HG03439 (cell line): Measurements from ENCODE around the gene ADCY9.
"Not testable (repeated sequence)": the region's sequence is repeated elsewhere in the genome, so short reads cannot be mapped to it uniquely, and the experiment has no call there.

Source experiments
- ATAC-seq: cut with Tn5 transposase; IDR thresholded peaks from one replicate; pipeline ENCODE4 v1.9.1; 2021; ENCODE audit warnings: mild to moderate bottlenecking, moderate library complexity; ENCODE audit not compliant: unreplicated experiment

The ADCY9 gene

DNA sequence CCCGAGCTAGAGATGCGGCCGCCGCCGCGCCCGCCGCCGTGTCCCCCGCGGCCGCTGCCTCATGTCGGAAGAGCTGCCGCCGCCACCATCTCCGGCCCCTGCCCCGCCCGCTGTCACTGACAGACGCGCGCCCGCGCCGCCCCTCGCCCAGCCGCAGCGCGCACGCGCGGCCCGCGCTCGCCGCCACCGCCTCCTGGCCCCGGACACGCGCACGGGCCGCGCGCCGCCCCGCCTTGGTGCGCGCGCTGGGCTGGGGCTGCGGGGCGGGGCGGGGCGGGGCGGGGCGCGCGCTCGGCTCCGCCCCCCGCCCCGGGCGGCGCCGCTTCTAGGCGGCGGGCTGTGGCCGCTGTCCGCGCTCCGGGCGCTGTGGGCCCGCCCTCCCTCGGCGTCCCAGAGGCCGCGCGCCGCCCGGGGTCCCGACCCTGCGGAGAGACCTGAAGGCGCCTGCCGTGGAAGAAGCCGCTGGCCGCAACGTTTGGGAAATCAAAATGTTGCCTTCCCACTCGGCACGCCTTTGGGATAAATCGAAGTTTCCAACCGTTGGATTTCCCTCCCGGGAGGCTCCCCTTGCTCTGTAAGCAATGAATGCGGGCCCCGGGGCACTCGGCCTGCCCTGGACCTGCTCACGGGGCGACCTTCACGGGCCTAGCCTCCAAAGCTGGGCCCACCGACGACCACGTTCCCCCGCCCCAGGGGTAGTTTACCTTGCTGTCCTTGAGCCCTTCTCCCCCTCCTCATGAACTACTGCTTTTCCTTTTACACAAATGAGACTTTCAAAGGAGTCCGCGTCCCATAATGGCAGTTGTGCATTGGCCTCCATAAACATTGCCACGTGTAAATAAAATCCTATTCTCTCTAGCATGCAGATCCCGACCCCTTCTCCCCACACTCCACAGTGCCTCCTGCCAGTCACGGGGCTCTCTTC lies at the start of gene ADCY9:
Gene ADCY9, minus strand, starts transcription at position 118 of the 925 bp plus-strand sequence. CDS start 1,000 bp downstream, outside the sequence.
- ATAC-seq: peak; percentile 65

DNA sequence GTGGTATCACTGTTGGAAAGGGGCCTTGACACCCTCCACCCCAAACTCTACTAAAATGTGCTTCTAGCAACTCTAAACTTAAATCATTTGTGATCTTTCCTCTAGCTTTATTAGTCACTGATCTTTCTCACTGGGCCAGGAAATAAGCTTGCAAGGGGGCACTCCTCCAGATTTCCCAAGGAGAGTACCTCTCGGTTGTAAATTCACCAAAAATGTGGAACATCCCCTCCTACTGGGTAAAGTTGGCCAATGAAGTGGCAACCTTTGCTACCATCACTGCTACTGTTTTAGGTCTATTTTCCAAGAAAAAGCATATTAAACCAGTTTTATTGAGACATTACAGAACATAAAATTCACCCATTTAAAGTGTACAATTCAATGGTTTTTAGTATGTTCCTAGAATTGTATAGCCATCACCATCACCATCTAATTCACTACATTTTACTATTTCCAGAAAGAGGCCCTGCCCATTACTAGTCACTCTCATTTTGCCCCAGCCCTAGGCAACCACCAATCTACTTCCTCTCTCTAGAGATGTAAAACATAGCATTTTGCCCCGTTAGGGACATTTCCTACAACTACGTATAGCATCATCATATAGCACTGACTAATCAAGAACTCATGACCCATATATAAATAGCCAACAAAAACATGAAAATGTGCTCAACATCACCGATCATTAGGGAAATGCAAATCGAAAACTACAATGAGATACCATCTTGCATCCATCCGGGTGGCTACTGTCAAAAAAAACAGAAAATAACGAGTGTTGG lies 44.6 kb upstream of the ADCY9 start:
- no peak for ATAC-seq

DNA sequence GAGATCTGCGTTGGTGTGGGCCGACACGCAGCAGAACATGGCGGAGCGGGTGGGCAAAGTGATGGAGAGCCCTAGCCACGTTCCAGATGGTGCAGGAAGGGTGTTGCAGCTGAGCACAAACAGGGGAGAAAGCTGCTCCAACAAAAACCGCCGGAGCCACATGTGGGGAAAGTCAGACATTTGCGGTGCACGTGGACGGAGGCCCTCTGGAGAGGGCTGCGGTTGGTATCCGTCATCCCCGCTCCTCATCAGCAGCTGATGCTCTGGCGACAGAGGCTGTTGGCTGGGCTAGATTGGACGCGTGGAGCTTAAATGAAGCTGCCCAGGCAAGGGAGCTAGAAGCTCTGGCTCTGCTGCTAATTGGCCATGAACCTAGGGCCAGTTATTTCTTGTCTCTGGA lies 43.5 kb upstream of the ADCY9 start:
- ATAC-seq: no peak

DNA sequence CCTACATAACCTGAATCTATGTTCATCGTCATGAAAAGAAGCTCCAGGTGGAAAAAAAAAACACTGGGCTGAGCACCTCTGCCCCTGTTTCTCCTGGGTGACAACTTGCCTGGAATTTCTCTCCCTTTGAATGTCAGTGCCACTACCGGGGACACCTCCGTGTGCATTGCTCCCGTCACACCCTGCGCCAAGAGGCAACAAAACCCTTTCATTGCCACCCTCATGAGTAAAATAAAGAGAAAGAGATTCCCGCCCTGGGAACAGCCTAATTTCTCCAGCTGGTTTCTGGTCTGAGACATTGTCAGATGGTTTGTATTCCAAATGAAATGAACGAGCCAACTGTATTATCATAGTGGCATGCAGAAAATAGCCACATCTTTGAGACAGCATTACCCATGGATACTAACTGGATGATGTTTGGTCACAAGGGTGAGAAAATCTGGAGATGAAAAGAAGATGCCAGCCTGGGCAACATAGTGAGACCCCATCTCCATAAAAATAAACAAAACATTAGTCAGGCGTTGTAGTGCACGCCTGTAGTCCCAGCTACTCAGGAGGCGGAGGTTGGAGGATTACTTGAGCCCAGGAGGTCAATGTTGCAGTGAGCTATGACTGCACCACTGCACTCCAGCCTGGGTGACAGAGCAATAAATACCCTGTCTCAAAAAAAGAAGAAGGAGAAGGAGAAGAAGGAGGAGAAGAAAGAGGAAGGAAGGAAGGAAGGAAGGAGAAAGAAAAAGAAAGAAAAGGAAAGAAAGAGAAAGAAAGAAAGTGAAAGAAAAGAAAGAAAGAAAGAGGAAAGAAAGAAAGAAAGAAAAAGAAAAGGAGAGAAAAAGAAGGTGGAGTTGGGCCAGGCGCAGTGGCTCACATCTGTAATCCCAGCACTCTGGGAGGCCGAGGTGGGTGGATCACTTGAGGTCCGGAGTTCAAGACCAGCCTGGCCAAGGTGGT lies 42.2 kb upstream of the ADCY9 start:
- ATAC-seq: no peak

DNA sequence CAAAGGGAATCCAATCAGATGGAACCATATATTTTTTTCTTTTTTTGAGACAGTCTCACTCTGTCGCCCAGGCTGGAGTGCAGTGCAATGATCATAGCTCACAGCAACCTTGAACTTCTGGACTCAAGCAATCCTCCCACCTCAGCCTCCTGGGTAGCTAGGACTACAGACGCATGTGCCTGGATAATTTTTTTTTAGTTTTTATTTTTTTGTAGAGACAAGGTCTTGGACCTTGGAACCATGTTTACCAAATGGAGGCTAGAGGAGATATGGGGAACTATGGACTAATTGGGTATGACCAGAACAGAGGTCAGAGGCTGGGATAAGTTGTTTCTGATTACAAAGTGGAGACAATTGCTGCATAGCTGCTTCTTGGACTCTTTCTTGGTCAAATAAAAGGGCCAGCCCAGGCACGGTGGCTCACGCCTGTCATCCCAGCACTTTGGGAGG lies 41.2 kb upstream of the ADCY9 start:
- ATAC-seq: no peak

DNA sequence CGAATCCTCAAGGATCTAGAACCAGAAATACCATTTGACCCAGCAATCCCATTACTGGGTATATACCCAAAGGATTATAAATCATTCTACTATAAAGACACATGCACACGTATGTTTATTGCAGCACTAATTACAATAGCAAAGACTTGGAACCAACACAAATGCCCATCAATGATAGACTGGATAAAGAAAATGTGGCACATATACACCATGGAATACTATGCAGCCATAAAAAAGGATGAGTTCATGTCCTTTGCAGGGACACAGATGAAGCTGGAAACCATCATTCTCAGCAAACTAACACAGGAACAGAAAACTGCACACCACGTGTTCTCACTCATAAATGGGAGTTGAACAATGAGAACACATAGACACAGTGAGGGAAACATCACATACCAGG lies 40.3 kb upstream of the ADCY9 start:
- ATAC-seq: not testable (repeated sequence)

DNA sequence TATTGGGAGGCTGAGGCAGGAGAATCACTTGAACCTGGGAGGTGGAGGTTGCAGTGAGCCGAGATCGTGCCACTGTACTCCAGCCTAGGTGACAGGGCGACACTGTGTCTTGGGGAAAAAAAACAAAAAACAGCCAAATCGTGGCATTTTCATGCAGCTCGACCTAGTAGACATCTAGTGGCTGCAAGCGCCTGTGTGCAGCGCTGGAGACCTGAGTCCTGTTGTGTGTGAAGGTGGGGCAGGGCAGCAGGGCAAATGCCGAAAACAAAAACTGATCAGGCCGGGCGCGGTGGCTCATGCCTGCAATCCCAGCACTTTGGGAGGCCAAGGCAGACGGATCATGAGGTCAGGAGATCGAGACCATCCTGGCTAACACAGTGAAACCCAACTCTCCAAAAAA lies 37.1 kb upstream of the ADCY9 start:
- ATAC-seq: not testable (repeated sequence)

DNA sequence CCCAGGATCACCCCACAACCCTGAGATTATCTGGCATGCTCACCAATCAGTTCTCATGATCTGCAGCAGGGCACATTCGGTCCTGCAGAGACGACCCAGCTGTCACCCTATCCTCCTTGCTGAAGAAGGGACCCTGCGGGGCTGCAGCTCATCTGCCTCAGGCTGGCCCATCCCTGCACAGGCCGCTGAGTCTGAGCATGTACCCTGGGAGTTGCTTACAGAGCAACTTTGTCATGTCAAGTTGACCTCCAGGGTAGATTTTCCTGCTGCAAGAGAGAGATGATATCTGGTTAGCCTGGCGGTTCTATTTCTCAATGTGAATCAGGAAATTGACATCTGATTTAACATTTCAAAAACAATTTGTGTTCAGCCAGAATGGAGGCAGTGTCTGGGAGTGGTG lies 36.0 kb upstream of the ADCY9 start:
- no peak for ATAC-seq

DNA sequence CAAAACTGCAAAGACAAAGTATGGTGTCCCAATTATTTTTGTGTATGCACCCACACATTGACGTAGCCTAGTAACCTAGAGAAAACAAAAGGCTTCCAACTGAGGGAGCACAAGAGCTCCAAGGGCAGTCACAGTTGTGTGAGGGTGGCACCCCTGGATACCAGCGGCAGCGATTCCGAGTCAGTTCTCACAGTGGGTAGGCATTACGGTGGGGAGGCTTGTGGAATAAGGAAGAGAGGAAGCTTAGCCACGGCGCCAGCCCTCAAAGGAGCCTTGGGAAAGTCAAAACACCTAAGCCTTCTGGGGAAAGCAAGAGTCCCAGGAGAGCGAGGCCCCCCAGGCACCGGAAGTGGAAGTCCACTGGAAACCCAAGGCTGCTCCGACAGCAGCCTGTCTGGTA lies 31.0 kb upstream of the ADCY9 start:
- ATAC-seq: no peak

DNA sequence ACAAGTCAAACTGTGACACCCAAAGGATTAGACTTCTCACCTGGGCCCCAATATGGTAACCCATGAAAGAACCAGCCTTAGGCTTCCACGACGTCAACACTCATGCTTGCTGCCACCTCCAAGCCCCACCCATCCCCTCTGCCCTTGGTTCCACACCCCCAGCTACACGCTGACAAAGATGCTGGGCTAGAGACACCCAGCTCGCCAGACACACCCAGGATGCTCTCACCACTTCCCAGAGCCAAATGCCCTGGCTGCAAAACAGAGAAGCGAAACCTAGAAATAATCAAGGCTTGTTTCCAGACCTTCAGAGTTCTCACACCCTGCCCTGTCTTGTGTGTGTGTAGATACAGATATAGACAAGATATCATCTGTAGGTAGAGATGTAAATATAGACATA lies 26.0 kb upstream of the ADCY9 start:
- ATAC-seq: no peak

DNA sequence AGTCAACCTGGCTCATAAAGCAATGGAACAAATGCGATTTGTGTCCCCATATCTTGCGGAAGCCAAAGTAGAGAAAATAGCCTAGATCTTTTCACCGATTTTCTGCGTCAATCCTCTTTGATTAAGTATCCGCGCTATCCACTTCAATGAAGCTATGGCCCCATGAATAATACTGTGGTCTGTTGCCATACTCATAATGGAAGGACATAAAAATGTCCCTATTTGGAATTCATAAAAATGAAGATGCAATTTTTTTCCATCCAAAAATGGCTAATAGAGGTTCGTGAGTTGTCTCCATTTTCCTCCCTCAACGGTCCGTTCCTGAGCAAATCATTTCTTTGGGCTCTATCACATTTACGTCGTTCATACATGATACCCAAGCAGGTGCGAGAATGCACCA lies 25.4 kb upstream of the ADCY9 start:
- ATAC-seq: no peak

DNA sequence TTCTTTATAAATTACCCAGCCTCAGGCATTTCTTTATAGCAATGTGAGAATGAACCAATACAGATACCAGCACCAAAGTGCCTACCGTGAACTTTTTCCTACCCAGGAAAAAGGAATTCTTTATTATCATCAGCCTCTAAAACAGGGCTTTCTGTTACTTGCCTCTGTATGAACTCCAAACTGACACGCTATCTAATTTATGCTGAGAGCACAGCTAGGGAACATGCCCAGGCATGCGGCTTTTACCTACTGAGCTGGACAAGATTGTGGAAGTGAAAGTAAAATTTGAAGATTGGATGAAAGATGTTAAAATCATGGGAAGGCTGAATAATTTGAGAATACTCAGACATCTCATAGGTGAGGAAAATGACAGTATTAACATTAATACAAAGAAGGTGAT lies 24.4 kb upstream of the ADCY9 start:
- ATAC-seq: no peak

DNA sequence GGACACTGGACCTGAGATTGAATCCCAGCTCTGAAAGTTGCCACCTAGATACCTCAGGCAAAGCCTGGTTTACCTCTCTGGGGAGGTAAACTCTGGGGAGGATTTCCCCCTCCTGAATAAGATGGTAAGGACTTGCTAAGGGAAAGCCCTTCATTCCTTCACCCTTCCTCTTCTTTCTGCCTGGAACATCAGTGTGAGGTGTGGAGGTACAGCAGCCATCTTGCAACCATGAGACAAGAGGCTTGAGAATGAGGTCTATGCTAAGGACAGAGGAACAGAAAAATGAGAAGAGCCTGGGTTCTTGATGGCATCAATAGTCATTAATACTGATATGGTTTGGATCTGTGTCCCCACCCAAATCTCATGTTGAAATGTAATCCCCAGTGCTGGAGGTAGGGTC lies 23.7 kb upstream of the ADCY9 start:
- ATAC-seq: no peak

DNA sequence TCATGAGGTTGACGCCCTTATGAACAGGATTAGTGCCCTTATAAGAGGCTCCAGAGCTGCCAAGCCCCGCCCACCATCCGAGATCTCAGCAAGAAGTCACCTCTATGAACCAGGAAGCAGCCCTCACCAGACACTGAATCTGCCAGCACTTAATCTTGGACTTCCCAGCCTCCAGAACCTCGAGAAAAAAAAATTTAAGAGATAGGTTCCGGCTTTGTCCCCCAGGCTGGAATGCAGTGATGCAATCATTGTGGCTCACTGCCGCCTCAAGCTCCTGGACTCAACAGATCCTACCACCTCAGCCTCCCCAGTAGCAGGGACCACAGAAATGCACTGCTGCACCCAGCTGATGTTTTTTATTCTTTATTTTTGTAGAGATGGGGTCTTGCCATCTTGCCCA lies 22.5 kb upstream of the ADCY9 start:
- no peak for ATAC-seq

DNA sequence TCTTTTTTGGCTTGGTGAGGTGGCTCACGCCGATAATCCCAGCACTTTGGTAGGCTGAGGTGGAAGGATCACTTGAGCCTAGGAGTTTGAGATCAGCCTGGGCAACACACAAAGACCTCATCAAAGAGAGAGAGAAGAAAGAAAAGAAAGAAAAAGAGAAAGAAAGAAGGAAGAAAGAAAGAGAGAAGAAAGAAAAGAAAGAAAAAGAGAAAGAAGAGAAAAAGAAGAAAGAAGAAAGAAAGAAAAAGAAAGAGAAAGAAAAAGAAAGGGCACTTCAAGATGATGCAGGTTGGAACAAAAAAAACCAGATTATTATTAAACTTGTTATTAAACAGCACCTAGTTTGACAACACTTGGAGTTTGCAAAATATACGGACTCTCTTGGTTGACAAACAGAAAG lies 21.2 kb upstream of the ADCY9 start:
- no peak for ATAC-seq

DNA sequence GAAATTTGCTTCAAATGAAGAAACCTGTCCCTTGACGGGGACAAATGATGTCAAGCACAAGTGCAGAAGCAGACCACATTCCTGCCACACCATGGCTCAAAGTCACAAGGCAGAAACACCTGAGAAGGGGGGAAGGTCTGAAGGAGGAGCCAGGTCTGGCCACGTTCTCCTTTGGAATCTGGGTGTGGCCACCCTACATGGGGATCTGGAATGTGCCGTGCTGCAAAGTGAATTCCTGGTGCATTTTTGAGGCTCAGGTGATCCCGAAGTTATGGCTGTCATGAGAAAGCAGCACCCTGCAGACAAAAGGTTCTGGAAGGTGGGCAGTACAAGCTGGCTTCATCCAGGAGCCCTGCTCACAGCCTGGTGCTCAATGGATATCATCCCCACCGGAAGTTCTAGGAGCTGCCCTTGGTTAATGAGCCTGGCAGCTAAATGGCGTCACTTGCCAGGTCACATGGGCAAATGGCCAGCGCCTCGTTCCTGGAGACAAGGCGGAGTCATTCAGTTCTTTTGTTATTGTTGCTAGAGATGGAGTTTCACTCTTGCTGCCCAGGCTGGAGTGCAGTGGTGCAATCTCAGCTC lies 20.1 kb upstream of the ADCY9 start:
- no peak for ATAC-seq

DNA sequence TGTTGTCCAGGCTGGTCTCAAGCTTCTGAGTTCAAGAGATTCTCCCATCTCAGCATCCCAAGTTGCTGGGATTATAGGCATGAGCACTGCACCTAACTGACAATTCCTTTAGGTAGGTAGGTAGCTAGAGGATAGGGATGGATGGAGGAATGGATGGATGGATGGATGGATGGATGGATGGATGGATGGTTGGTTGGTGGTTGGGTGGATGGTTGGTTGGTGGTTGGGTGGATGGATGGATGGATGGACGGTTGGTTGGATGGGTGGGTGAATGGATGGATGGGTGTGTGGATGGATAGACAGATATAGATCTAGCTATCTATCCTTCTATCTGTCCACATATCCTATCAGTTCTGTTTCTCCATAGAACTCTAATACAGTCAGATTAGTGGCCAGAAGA lies 19.3 kb upstream of the ADCY9 start:
- ATAC-seq: no peak

DNA sequence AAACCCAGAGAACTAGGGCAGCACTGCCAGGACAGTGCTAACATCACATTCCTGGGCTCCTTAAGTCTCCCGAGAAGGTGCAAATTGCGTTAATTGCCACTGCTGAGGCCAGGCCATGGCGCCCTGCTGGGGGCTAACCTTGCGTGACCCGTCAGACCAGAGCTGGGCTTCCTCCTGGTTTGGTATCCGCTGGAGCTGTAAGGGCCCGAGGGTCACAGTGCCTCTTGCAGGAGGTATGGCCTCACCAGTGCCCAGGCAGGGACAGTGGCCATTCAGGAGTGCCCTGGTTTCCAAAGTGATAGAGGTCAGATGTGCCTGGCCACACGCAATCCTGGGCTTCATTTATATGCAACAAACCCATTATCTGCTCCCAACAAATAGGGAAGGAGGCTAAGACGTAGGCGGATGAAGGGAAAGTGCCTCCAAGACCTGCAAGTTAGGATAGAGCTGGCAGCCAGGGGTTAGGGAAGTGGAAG lies 17.7 kb upstream of the ADCY9 start:
- no peak for ATAC-seq

DNA sequence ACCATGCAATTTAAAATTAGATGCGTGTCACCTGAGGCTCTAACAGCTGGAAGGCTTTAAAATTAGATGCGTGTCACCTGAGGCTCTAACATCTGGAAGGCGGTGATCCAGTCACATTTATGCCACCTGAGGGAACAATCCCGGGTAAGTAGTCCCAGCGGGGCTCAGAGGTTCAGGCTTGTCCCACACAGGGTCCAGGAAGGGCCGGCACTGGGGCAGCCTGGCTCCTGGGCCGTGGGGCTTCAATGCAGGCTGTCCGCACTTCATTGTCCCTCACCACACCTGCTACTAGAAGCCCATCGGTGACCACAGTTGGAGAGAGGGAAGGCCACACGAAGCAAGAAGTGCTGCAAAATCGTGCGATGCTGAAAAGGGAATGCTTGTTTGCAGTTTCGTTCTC lies 15.4 kb upstream of the ADCY9 start:
- ATAC-seq: no peak

DNA sequence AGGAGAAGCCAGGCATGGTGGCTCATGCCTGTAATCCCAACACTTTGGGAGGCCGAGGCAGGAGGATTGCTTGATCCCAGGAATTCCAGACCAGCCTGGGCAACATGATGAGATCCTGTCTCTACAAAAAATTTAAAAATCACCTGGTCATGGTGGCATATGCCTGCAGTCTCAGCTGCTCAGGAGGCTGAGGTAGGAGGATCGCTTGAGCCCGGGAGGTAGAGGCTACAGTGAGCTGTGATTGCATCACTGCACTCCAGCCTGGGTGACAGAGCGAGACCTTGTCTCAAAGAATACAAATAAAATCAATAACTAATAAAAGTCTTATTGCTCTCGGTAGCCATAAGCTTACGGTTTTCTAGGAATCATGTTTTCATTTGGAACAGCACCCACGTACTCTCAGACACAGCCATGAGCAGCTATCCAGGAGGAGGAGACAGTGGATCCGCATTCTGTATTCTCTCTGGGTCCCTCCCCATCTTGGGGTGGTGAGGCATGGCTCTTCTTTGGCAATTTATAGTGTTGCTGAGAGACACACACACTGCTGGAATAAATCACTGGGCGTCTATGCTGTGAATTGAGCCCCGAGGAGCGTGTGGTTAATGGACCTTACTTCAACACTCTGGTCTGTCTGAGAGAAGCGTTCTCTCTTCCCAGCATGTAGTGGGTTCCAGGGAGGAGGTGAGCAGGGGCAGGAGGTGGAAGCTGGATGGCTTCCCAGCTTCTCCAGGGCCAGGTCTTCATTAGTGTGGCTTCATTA lies 8.5 kb upstream of the ADCY9 start:
- no peak for ATAC-seq
